ENCODE measurements around the gene POU5F1.

- TF ChIP-seq CTCF (IDR thresholded peaks at IDR 0.05; ENCODE audit: poor library complexity, severe bottlenecking): no peak
- TF ChIP-seq RAD21 (conservative IDR thresholded peaks at IDR 0.05): no peak
- TF ChIP-seq, protein P1, sequence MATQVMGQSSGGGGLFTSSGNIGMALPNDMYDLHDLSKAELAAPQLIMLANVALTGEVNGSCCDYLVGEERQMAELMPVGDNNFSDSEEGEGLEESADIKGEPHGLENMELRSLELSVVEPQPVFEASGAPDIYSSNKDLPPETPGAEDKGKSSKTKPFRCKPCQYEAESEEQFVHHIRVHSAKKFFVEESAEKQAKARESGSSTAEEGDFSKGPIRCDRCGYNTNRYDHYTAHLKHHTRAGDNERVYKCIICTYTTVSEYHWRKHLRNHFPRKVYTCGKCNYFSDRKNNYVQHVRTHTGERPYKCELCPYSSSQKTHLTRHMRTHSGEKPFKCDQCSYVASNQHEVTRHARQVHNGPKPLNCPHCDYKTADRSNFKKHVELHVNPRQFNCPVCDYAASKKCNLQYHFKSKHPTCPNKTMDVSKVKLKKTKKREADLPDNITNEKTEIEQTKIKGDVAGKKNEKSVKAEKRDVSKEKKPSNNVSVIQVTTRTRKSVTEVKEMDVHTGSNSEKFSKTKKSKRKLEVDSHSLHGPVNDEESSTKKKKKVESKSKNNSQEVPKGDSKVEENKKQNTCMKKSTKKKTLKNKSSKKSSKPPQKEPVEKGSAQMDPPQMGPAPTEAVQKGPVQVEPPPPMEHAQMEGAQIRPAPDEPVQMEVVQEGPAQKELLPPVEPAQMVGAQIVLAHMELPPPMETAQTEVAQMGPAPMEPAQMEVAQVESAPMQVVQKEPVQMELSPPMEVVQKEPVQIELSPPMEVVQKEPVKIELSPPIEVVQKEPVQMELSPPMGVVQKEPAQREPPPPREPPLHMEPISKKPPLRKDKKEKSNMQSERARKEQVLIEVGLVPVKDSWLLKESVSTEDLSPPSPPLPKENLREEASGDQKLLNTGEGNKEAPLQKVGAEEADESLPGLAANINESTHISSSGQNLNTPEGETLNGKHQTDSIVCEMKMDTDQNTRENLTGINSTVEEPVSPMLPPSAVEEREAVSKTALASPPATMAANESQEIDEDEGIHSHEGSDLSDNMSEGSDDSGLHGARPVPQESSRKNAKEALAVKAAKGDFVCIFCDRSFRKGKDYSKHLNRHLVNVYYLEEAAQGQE (IDR thresholded peaks at IDR 0.05; ENCODE audit: borderline replicate concordance): no peak
- TF ChIP-seq EP300 (conservative IDR thresholded peaks at IDR 0.05; ENCODE audit: poor library complexity, severe bottlenecking): no peak
- no peak for TF ChIP-seq TAF1 (IDR thresholded peaks at IDR 0.05; ENCODE audit: low read depth)
- TF ChIP-seq POLR2AphosphoS5 (IDR thresholded peaks at IDR 0.05): no peak
- no peak for TF ChIP-seq EZH2 (IDR thresholded peaks at IDR 0.05; ENCODE audit: borderline replicate concordance, insufficient read depth, low read length, poor library complexity, severe bottlenecking)
- no peak for TF ChIP-seq MXI1 (conservative IDR thresholded peaks at IDR 0.05; ENCODE audit: poor library complexity, severe bottlenecking)
Measured at GRCh38 chr6:31210741-31211532, 40.5 kb upstream of the POU5F1 start.

Data from neural cell (in vitro differentiated cells).